ENCODE results near the gene DMXL2. TPM values are rescaled to one million over a fixed set of nuclear protein-coding genes. Genes with fewer than 3 reads are reported as not detected.

The DMXL2 gene
- total RNA-seq, 1 donor from 2014 or later = 68.3 TPM

GRCh38 chr15:51401872-51402517 lies 220.6 kb downstream of the DMXL2 start:
- intact Hi-C loops (cut with DNase I) = no loop called here

DNA sequence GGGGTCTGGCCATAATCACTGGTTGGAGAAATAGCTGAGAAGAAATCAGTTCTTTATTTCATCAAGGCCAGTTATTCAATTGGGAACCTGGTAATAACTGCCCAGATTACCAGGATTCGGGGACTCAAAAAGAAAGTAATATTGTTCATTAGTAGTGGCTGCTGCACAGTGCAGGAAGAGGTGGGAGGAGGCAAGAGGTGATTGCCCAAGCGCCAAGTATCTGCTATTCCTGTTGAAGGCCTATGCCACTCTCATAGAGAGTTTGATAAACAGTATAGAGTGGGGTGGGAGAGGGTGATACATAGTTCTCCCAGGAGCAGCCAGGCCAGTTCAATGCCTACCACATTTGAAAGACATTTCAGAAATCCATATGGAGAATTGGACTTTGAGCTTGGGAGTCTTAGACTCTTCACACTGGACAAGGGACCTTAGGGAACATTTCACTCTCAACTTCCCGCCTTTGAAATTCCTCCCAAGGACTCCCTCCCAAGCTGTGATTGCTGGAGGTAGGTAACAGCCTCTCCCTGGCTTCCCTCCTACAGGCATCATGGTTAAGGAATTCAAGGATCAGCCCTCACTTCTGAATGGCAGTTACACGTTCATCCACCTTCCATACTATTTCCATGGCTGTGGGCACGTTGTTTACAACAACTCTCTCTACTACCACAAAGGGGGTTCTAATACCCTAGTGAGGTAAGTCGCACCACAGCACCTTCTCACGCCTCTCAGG lies 221.4 kb downstream of the DMXL2 start:
- intact Hi-C loops (cut with DNase I) = no loop called here
- Histone ChIP-seq H3K9me3 (no peaks in the 10 kb centered on the region), H3K27me3 (ENCODE audit: low read depth) (no peaks in the 10 kb centered on the region), H3K4me1 (no peaks in the 10 kb centered on the region), H3K36me3 (no peaks in the 10 kb centered on the region), H3K4me3 (no peak overlapping the region), H3K27ac (no peak overlapping the region)
- no peak for DNase-seq
- TF ChIP-seq, protein P1, sequence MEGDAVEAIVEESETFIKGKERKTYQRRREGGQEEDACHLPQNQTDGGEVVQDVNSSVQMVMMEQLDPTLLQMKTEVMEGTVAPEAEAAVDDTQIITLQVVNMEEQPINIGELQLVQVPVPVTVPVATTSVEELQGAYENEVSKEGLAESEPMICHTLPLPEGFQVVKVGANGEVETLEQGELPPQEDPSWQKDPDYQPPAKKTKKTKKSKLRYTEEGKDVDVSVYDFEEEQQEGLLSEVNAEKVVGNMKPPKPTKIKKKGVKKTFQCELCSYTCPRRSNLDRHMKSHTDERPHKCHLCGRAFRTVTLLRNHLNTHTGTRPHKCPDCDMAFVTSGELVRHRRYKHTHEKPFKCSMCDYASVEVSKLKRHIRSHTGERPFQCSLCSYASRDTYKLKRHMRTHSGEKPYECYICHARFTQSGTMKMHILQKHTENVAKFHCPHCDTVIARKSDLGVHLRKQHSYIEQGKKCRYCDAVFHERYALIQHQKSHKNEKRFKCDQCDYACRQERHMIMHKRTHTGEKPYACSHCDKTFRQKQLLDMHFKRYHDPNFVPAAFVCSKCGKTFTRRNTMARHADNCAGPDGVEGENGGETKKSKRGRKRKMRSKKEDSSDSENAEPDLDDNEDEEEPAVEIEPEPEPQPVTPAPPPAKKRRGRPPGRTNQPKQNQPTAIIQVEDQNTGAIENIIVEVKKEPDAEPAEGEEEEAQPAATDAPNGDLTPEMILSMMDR (IDR thresholded peaks at IDR 0.05) = no peak
- peak; percentile 70 to 76 for ATAC-seq

More at GRCh38 chr15:51401872-51402517, 220.6 kb downstream of the DMXL2 start:
- Histone ChIP-seq H3K36me3 (no peaks in the 10 kb centered on the region), H3K4me1 (no peaks in the 10 kb centered on the region), H3K4me3 (no peak overlapping the region), H3K9me3 (no peaks in the 10 kb centered on the region), H3K27me3 (ENCODE audit: low read depth) (no peaks in the 10 kb centered on the region), H3K27ac (no peak overlapping the region)
- TF ChIP-seq, protein P1 (IDR thresholded peaks at IDR 0.05) = peak; percentile 50
- ATAC-seq = peak; percentile 52 to 64
- peak; percentile 67 for DNase-seq

- ATAC-seq (no peak), DNase-seq (no peak)
- no peaks in the 10 kb centered on the region for H3K36me3 ChIP-seq
- H3K27ac ChIP-seq = no peak overlapping the region
- no peaks in the 10 kb centered on the region for H3K27me3 ChIP-seq (ENCODE audit: low read depth)
- H3K4me1 ChIP-seq = no peaks in the 10 kb centered on the region
- H3K9me3 ChIP-seq = no peaks in the 10 kb centered on the region
- intact Hi-C loops (cut with DNase I) = no loop called here
- no peak overlapping the region for H3K4me3 ChIP-seq
- TF ChIP-seq, protein P1 (IDR thresholded peaks at IDR 0.05) = no peak
Observed at GRCh38 chr15:51398626-51399025, 223.9 kb downstream of the DMXL2 start.

Other genes with a start within 250 kb of the DMXL2 start
- gene SCG3, start 58.7 kb upstream of the DMXL2 start, total RNA-seq = 0.18 TPM
- 22.2 TPM for gene LYSMD2, start 114.9 kb upstream of the DMXL2 start, total RNA-seq
- 14.7 TPM for gene TMOD2, start 128.8 kb upstream of the DMXL2 start, total RNA-seq
- 73.7 TPM for gene TMOD3, start 206.9 kb upstream of the DMXL2 start, total RNA-seq

Measured in lower lobe of right lung (tissue), 2 donors.